Endothelial cell (in vitro differentiated cells): ENCODE results near the gene GNAI3. TPM values are rescaled to one million over a fixed set of nuclear protein-coding genes. Genes with fewer than 3 reads are reported as not detected.

Experiments
- DNase-seq: peaks from one replicate; pipeline ENCODE4 v3.0.0; 2021; ENCODE audit warnings: low spot score
- H3K27ac Mint-ChIP-seq: one replicate; pipeline ENCODE4 v1.8.0; 2021; ENCODE audit warnings: mixed read lengths, inconsistent platforms; ENCODE audit not compliant: unreplicated experiment
- H3K27me3 Mint-ChIP-seq: one replicate; pipeline ENCODE4 v1.8.0; 2021; ENCODE audit warnings: mild to moderate bottlenecking, moderate library complexity, mixed read lengths, inconsistent platforms; ENCODE audit not compliant: unreplicated experiment
- H3K36me3 Mint-ChIP-seq: one replicate; pipeline ENCODE4 v1.8.0; 2021; ENCODE audit warnings: mild to moderate bottlenecking, low read depth, mixed read lengths, inconsistent platforms; ENCODE audit not compliant: unreplicated experiment
- H3K4me1 Mint-ChIP-seq: one replicate; pipeline ENCODE4 v1.8.0; 2021; ENCODE audit warnings: mild to moderate bottlenecking, mixed read lengths, inconsistent platforms; ENCODE audit not compliant: unreplicated experiment
- H3K4me3 Mint-ChIP-seq: one replicate; pipeline ENCODE4 v1.8.0; 2021; ENCODE audit warnings: mild to moderate bottlenecking, mixed read lengths, inconsistent platforms; ENCODE audit not compliant: unreplicated experiment
- H3K9me3 Mint-ChIP-seq: one replicate; pipeline ENCODE4 v1.8.0; 2021; ENCODE audit warnings: mixed read lengths, inconsistent platforms; ENCODE audit not compliant: unreplicated experiment
- total RNA-seq: library from RNA; stranded (reverse); fragmentation: NEBNext Ultra II Directional; extraction: Animal tissue kit (Norgen Biotek cat#: 25700); gene quantifications from one replicate; pipeline ENCODE4 v1.2.1, GENCODE V29; 2021; ENCODE audit not compliant: unreplicated experiment
- TF ChIP-seq, protein P1 (sequence below): fragments of 200-600 bp; sonication (generic); IDR thresholded peaks from one replicate; pipeline ENCODE4 v1.5.0; 2021; ENCODE audit warnings: antibody characterized with exemption; ENCODE audit not compliant: unreplicated experiment

Gene GNAI3
- total RNA-seq, 1 donor from 2014 or later = 17.7 TPM

DNA sequence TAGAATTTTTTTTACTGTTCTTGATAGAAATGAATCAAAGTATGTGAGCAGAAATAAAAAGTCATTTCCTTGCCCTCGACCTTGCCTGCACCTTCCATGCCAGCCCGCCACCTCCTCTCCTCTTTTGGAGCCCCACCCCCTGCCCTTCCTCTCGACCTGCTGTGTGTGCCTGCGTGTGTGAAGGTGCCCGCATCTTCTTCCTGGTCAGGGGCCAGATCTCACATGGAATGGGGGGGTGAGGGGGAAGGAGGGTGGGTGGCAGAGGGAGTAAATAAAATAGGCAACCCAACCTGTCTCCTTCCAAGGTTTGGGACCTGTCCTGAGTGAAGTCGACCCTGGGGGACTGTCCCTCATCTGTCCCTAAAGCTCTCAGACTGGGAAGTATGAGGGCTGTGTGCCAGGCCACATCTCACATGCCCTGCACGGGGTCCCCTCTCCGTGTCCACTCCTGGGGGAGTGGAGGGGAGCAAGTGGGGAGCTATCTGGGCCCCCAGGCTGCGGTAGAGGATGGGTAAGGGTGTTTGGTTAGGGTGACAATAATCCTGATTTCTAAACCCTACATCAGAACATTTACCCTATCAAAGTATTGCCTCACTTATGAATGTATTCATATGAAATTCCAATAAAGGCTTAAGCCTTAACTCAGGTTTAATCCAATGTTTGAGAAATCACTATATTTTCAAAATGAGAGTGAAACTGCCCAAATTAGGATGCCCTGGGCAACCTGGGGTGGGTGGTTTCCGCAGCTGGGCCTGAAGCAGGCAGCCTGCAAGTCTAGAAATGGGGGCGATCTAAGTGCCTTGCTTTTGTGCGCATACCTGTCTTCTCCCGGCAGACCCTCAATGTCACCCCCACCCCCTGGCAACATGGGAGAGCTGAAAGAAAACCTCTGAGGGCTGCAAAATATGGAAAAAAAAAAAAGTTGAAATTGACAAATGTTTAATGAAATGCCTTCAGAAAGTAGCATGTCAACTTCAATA, 86.6 kb downstream of the GNAI3 start:
- Mint-ChIP-seq H3K9me3 (no peaks in the 10 kb centered on the region), H3K27ac (peak overlapping the region; percentile 3), H3K4me1 (no peaks in the 10 kb centered on the region), H3K36me3 (peaks cover 4% of the 10 kb centered on the region), H3K4me3 (no peak overlapping the region), H3K27me3 (peaks cover 3% of the 10 kb centered on the region)
- no peak for DNase-seq
- TF ChIP-seq, protein P1, sequence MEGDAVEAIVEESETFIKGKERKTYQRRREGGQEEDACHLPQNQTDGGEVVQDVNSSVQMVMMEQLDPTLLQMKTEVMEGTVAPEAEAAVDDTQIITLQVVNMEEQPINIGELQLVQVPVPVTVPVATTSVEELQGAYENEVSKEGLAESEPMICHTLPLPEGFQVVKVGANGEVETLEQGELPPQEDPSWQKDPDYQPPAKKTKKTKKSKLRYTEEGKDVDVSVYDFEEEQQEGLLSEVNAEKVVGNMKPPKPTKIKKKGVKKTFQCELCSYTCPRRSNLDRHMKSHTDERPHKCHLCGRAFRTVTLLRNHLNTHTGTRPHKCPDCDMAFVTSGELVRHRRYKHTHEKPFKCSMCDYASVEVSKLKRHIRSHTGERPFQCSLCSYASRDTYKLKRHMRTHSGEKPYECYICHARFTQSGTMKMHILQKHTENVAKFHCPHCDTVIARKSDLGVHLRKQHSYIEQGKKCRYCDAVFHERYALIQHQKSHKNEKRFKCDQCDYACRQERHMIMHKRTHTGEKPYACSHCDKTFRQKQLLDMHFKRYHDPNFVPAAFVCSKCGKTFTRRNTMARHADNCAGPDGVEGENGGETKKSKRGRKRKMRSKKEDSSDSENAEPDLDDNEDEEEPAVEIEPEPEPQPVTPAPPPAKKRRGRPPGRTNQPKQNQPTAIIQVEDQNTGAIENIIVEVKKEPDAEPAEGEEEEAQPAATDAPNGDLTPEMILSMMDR = no peak

DNA sequence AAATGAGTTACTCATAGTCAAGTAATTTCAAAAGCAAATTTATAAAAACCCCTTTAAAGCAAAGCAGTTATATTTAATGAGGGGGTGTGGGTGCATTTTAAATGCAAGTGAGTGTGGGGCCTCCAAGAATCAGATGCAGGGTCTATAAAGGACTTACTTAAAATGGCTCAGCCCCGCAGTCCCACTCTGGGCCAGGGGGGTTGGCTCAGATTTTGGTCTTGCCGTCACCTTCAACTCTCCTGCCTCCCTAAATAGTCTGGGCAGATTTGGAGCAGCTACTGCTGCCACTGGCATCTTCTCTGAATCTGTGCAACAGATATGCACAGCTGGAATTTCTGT, 87.4 kb downstream of the GNAI3 start:
- Mint-ChIP-seq H3K27ac (no peak overlapping the region), H3K4me3 (no peak overlapping the region), H3K9me3 (no peaks in the 10 kb centered on the region), H3K27me3 (peaks cover 2% of the 10 kb centered on the region), H3K36me3 (peaks cover 4% of the 10 kb centered on the region), H3K4me1 (no peaks in the 10 kb centered on the region)
- TF ChIP-seq, protein P1 = no peak
- DNase-seq = no peak

DNA sequence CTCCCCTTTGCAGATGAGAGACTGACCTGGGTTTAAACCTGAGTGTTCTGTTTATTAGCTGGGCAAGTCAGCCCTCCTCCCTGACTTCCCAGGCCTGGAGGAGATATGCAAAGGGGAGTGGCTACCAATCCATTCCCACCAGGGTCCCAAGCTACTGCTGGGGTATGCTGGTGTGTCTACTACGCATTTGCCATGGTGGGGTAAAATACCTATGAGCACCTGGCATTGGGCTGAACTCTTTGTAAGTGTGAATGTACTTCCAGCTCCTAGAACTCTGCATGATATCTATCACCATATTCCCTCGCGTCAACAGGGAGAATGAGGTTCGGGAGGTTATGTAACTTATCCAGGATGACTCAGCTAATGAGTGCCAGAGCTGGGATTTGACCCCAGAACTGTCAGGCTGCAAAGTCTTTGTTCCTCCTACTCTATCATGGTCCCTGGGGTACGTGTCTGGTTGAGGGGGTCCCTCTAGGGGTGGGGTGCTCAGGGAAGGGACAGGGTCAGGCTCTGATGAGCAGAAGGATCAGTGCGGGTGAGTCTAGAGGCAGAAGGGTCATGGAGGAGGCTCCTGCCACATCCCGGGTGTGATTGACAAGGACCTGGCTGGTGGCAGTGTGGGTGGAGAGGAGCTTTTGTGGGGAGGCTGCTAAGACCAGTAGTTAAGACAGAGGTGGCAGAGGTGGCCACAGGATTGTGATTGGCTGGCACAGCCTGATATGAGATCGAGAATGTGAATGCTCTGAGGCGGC, 88.0 kb downstream of the GNAI3 start:
- DNase-seq = no peak
- H3K9me3 Mint-ChIP-seq = no peaks in the 10 kb centered on the region
- no peak overlapping the region for H3K27ac Mint-ChIP-seq
- peaks cover 4% of the 10 kb centered on the region for H3K36me3 Mint-ChIP-seq
- no peaks in the 10 kb centered on the region for H3K4me1 Mint-ChIP-seq
- no peak overlapping the region for H3K4me3 Mint-ChIP-seq
- TF ChIP-seq, protein P1 = no peak
- H3K27me3 Mint-ChIP-seq = peaks cover 2% of the 10 kb centered on the region

DNA sequence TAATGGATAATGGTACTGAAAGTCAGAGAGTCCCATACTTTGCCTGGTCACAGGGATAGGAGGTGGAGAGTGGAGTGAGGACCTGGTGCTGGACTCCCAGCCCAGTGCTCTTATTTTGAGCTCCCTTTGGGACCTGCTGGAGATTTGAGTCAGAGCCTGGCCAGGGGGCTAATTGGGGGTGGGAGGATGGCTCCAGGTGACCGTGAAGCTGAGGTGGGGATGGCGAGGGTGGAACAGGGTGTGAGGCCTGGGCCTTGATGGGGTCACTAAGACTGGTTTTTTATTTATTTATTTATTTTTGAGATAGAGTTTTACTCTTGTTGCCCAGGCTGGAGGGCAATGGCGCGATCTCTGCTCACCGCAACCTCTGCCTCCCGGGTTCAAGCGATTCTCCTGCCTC, 89.0 kb downstream of the GNAI3 start:
- Mint-ChIP-seq H3K4me1 (no peaks in the 10 kb centered on the region), H3K27ac (no peak overlapping the region), H3K4me3 (no peak overlapping the region), H3K27me3 (peaks cover 5% of the 10 kb centered on the region), H3K36me3 (no peaks in the 10 kb centered on the region), H3K9me3 (no peaks in the 10 kb centered on the region)
- TF ChIP-seq, protein P1 = no peak
- no peak for DNase-seq
